Glutamatergic neuron (in vitro differentiated cells): ENCODE measurements around the gene LRRC47. TPM values are rescaled to one million over a fixed set of nuclear protein-coding genes. Genes with fewer than 3 reads are reported as not detected.
A peak's percentile ranks its signal among the peaks of the same experiment; 100 is the strongest.

ENCODE experiments used
- DNase-seq: peaks from one replicate; pipeline ENCODE4 v3.0.0; 2022
- H3K27ac Mint-ChIP-seq: one replicate; pipeline ENCODE4 v1.8.0; 2020; ENCODE audit warnings: mild to moderate bottlenecking, mixed read lengths, inconsistent platforms; ENCODE audit not compliant: unreplicated experiment
- H3K27me3 Mint-ChIP-seq: one replicate; pipeline ENCODE4 v1.8.0; 2020; ENCODE audit warnings: mild to moderate bottlenecking, moderate library complexity, mixed read lengths, inconsistent platforms; ENCODE audit not compliant: unreplicated experiment
- H3K36me3 Mint-ChIP-seq: one replicate; pipeline ENCODE4 v1.8.0; 2020; ENCODE audit warnings: mild to moderate bottlenecking, mixed read lengths, inconsistent platforms; ENCODE audit not compliant: unreplicated experiment
- H3K4me1 Mint-ChIP-seq: one replicate; pipeline ENCODE4 v1.8.0; 2020; ENCODE audit warnings: mild to moderate bottlenecking, low read depth, mixed read lengths, inconsistent platforms; ENCODE audit not compliant: unreplicated experiment
- H3K4me3 Mint-ChIP-seq: one replicate; pipeline ENCODE4 v1.8.0; 2020; ENCODE audit warnings: mild to moderate bottlenecking, mixed read lengths, inconsistent platforms; ENCODE audit not compliant: unreplicated experiment
- H3K9me3 Mint-ChIP-seq: one replicate; pipeline ENCODE4 v1.8.0; 2020; ENCODE audit warnings: mild to moderate bottlenecking, moderate library complexity, mixed read lengths, inconsistent platforms; ENCODE audit not compliant: unreplicated experiment
- total RNA-seq: library from RNA; stranded (reverse); fragmentation: NEBNext Ultra II Directional; extraction: Animal tissue kit (Norgen Biotek cat#: 25700); gene quantifications from one replicate; pipeline ENCODE4 v1.2.1, GENCODE V29; 2021; ENCODE audit not compliant: unreplicated experiment
- TF ChIP-seq, protein P1 (sequence below): fragments of 200-600 bp; sonication (generic); IDR thresholded peaks from one replicate; pipeline ENCODE4 v1.5.0; 2021; ENCODE audit not compliant: partially characterized antibody, unreplicated experiment

Gene LRRC47
- total RNA-seq, 1 donor from 2014 or later: 79.7 TPM

DNA sequence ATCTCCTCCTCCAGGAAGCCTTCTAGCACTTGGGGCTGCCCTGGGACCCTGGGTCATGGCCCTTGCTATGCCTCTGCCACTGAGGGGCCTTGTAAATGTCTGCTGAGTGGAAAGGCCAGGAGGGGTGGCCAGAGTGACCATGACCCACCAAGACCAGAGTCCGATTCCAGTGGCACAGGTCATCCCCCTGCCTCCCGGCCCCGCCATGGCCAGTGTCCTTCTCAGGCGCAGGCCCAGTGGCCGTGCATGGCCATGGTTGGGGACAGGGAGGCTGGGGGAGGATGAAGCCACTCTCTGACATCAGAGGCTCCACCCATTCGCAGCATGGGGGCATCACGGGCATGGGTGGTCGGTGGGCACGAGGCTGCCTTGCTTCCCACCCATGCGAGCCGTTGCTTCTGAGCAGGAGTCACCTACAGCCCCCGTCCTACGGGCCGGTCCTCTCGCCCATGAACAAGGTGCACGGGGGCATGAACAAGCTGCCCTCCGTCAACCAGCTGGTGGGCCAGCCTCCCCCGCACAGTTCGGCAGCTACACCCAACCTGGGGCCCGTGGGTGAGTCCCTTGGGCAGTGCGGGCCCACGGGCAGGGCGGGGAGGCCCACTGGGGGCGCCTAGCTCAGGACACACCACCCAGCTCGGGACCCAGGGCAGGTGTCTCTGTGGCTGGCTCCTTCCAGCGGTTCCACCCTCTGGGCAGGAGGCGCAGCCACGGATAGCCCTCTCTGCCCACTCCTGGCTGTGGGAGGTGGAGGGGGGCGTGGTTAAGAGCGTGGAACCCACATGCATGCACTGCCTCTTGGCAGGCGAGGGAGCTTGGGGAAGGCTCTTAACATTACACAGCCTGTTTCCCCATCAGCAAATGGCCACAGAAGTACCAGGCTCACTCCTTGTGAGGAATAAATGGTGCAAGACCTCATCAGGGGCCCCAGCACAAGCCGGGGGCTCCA is 66.4 kb downstream of the LRRC47 start:
- DNase-seq: peak; percentile 17
- Mint-ChIP-seq H3K4me1 (peaks cover 22% of the 10 kb centered on the region), H3K4me3 (no peak overlapping the region), H3K27ac (no peak overlapping the region), H3K9me3 (peaks cover 6% of the 10 kb centered on the region), H3K36me3 (no peaks in the 10 kb centered on the region), H3K27me3 (peaks cover 13% of the 10 kb centered on the region)
- TF ChIP-seq, protein P1, sequence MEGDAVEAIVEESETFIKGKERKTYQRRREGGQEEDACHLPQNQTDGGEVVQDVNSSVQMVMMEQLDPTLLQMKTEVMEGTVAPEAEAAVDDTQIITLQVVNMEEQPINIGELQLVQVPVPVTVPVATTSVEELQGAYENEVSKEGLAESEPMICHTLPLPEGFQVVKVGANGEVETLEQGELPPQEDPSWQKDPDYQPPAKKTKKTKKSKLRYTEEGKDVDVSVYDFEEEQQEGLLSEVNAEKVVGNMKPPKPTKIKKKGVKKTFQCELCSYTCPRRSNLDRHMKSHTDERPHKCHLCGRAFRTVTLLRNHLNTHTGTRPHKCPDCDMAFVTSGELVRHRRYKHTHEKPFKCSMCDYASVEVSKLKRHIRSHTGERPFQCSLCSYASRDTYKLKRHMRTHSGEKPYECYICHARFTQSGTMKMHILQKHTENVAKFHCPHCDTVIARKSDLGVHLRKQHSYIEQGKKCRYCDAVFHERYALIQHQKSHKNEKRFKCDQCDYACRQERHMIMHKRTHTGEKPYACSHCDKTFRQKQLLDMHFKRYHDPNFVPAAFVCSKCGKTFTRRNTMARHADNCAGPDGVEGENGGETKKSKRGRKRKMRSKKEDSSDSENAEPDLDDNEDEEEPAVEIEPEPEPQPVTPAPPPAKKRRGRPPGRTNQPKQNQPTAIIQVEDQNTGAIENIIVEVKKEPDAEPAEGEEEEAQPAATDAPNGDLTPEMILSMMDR: no peak

Other genes with a start within 250 kb of the LRRC47 start
- 64.7 TPM for gene MEGF6, start 185.0 kb downstream of the LRRC47 start, total RNA-seq
- 43.1 TPM for gene TPRG1L, start 171.5 kb downstream of the LRRC47 start, total RNA-seq
- 47.7 TPM for gene WRAP73, start 146.4 kb downstream of the LRRC47 start, total RNA-seq
- 13.0 TPM for gene TP73, start 144.0 kb downstream of the LRRC47 start, total RNA-seq
- not detected for gene CCDC27, start 44.0 kb downstream of the LRRC47 start, total RNA-seq
- 7.5 TPM for gene SMIM1, start 23.7 kb downstream of the LRRC47 start, total RNA-seq
- 102 TPM for gene CEP104, start 60.7 kb upstream of the LRRC47 start, total RNA-seq
- 16.4 TPM for gene DFFB, start 61.0 kb upstream of the LRRC47 start, total RNA-seq
- 16.9 TPM for gene C1orf174, start 103.8 kb upstream of the LRRC47 start, total RNA-seq